GM23338 (cell line): ENCODE results near the gene EPHB2. TPM values are rescaled to one million over a fixed set of nuclear protein-coding genes. Genes with fewer than 3 reads are reported as not detected.

Experiments used
- ATAC-seq: fragments of 200-7000 bp; cut with Tn5 transposase; 3 replicates; pipeline ENCODE4 v1.9.1; 2020
- DNase-seq: peaks from one replicate; pipeline ENCODE4 v3.0.0-alpha.2; 2015; ENCODE audit warnings: low spot score
- H2AFZ ChIP-seq: fragments of 200-600 bp; sonication (generic); 2 replicates; pipeline ENCODE4 v1.8.0; 2016; ENCODE audit warnings: antibody characterized with exemption, mild to moderate bottlenecking, moderate library complexity
- H3F3A ChIP-seq: fragments of 200-600 bp; sonication (generic); replicated peaks from 2 replicates; pipeline ENCODE4 v1.8.0; 2017; ENCODE audit warnings: antibody characterized with exemption, mixed run types, low read depth
- H3K27ac ChIP-seq: fragments of 200-600 bp; sonication (generic); 2 replicates; pipeline ENCODE4 v1.6.1; 2016; ENCODE audit warnings: low read depth
- H3K27me3 ChIP-seq: fragments of 200-600 bp; sonication (generic); 2 replicates; pipeline ENCODE4 v1.8.0; 2016; ENCODE audit warnings: mild to moderate bottlenecking, mixed run types, moderate library complexity; ENCODE audit not compliant: insufficient read depth
- H3K36me3 ChIP-seq: fragments of 200-600 bp; sonication (generic); 2 replicates; pipeline ENCODE4 v1.8.0; 2016; ENCODE audit warnings: mild to moderate bottlenecking; ENCODE audit not compliant: insufficient read depth
- H3K4me1 ChIP-seq: fragments of 200-600 bp; sonication (generic); 2 replicates; pipeline ENCODE4 v1.8.0; 2016; ENCODE audit warnings: mild to moderate bottlenecking, moderate library complexity; ENCODE audit not compliant: insufficient read depth
- H3K4me2 ChIP-seq: fragments of 200-600 bp; sonication (generic); 2 replicates; pipeline ENCODE4 v1.7.1; 2017; ENCODE audit warnings: mixed run types
- H3K4me3 ChIP-seq: fragments of 200-600 bp; sonication (generic); 2 replicates; pipeline ENCODE4 v1.6.1; 2016; ENCODE audit warnings: mixed run types
- H3K79me2 ChIP-seq: fragments of 200-600 bp; sonication (generic); replicated peaks from 2 replicates; pipeline ENCODE4 v1.8.0; 2017; ENCODE audit warnings: mild to moderate bottlenecking; ENCODE audit not compliant: insufficient read depth
- H3K9me2 ChIP-seq: fragments of 200-600 bp; sonication (generic); 2 replicates; pipeline ENCODE4 v1.8.0; 2017; ENCODE audit not compliant: insufficient read depth
- H4K20me1 ChIP-seq: fragments of 200-600 bp; sonication (generic); replicated peaks from 2 replicates; pipeline ENCODE4 v1.8.0; 2017; ENCODE audit warnings: mild to moderate bottlenecking; ENCODE audit not compliant: insufficient read depth
- H3K27ac Mint-ChIP-seq: 2 replicates; pipeline ENCODE4 v1.8.0; 2020; ENCODE audit warnings: inconsistent platforms, mild to moderate bottlenecking, moderate library complexity, mixed read lengths
- H3K27me3 Mint-ChIP-seq: 3 replicates; pipeline ENCODE4 v1.8.0; 2022; ENCODE audit warnings: low read depth, mild to moderate bottlenecking, moderate library complexity, mixed read lengths, inconsistent platforms; ENCODE audit not compliant: insufficient read depth, poor library complexity
- H3K36me3 Mint-ChIP-seq: 3 replicates; pipeline ENCODE4 v1.8.0; 2021; ENCODE audit warnings: low read depth, mild to moderate bottlenecking, inconsistent platforms, moderate library complexity, mixed read lengths
- H3K4me1 Mint-ChIP-seq: 3 replicates; pipeline ENCODE4 v1.8.0; 2020; ENCODE audit warnings: mild to moderate bottlenecking, inconsistent platforms, mixed read lengths
- H3K4me3 Mint-ChIP-seq: 3 replicates; pipeline ENCODE4 v1.8.0; 2021; ENCODE audit warnings: moderate library complexity, mild to moderate bottlenecking, inconsistent platforms, mixed read lengths
- H3K9me3 Mint-ChIP-seq: 3 replicates; pipeline ENCODE4 v1.8.0; 2020; ENCODE audit warnings: moderate library complexity, mild to moderate bottlenecking, inconsistent platforms, mixed read lengths
- EZH2 ChIP-seq: fragments of 200-600 bp; sonication (generic); IDR thresholded peaks from one replicate; pipeline ENCODE4 v1.8.0; 2017; ENCODE audit warnings: antibody characterized with exemption, mild to moderate bottlenecking, low read depth; ENCODE audit not compliant: unreplicated experiment
- EZH2phosphoT487 ChIP-seq: fragments of 200-600 bp; sonication (generic); IDR thresholded peaks from one replicate; pipeline ENCODE4 v1.8.1; 2018; ENCODE audit warnings: antibody characterized with exemption; ENCODE audit not compliant: unreplicated experiment
- POLR2AphosphoS5 ChIP-seq: IDR thresholded peaks from 2 replicates; pipeline ENCODE4 v1.6.1; 2016; ENCODE audit warnings: antibody characterized with exemption, low read depth
- ZNF331 ChIP-seq: fragments of 250-450 bp; sonication (Bioruptor Pico); IDR thresholded peaks from 2 replicates; pipeline ENCODE4 v1.5.0; 2020; ENCODE audit warnings: low read depth, mild to moderate bottlenecking, moderate library complexity
- polyA plus RNA-seq: library from polyadenylated mRNA; unstranded; fragments of >200 nt; fragmentation: Nextera tagmentation; extraction: Ambion mirVana; gene quantifications from 2 replicates; pipeline ENCODE4 v1.2.1, GENCODE V29; 2016
- total RNA-seq: library from RNA; depleted of rRNA; stranded (reverse); fragments of >200 nt; shearing (Covaris generic); gene quantifications from 2 replicates; pipeline ENCODE4 v1.2.3, GENCODE V29; 2014
- TF ChIP-seq, protein P1 (sequence below): IDR thresholded peaks from one replicate; pipeline ENCODE4 v1.6.1; 2018; ENCODE audit warnings: antibody characterized with exemption; ENCODE audit not compliant: unreplicated experiment
- TF ChIP-seq, protein P2 (sequence below): IDR thresholded peaks from 2 replicates; pipeline ENCODE4 v1.6.1; 2016; ENCODE audit warnings: antibody characterized with exemption
- TF ChIP-seq, protein P3 (sequence below): fragments of 250-450 bp; sonication (Bioruptor Pico); IDR thresholded peaks from 2 replicates; pipeline ENCODE4 v1.5.0; 2020; ENCODE audit warnings: mild to moderate bottlenecking, moderate library complexity

Gene EPHB2
- total and polyA plus RNA-seq, 2 experiments from 2014 or later: 4.1 to 20.1 TPM

DNA sequence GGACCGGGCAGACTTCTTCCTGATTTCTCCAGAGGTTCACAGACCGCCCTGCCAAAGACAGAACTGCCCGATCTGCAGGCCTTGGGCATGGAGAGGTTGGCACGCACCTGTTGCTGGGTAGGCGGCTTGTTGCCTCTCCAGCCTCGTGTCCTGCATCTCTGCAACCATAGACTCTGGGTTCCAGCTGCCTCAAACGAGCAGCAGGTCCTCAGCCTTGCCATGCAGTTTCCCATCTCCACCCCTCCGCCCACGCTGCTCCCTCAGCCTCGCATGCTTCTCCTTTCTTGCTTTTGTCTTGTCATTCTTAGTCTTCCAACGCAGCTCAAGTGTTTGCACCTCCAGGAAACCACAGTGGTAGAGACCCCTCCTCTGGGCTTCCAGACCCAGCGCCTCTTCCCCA is 135.8 kb downstream of the EPHB2 start:
- H3K4me2 ChIP-seq: no peak overlapping the region
- H2AFZ ChIP-seq: no peak overlapping the region
- H3K4me1 ChIP-seq: peaks cover 8% of the 10 kb centered on the region; the same call in 1 of the 2 replicates
- H3K4me3 ChIP-seq: no peak overlapping the region
- no peaks in the 10 kb centered on the region for H3K79me2 ChIP-seq
- Mint-ChIP-seq H3K4me3 (no peak overlapping the region), H3K27me3 (peaks cover 8% of the 10 kb centered on the region), H3K27ac (no peak overlapping the region), H3K9me3 (no peaks in the 10 kb centered on the region), H3K4me1 (peaks cover 11% of the 10 kb centered on the region), H3K36me3 (no peaks in the 10 kb centered on the region)
- TF ChIP-seq, protein P1, sequence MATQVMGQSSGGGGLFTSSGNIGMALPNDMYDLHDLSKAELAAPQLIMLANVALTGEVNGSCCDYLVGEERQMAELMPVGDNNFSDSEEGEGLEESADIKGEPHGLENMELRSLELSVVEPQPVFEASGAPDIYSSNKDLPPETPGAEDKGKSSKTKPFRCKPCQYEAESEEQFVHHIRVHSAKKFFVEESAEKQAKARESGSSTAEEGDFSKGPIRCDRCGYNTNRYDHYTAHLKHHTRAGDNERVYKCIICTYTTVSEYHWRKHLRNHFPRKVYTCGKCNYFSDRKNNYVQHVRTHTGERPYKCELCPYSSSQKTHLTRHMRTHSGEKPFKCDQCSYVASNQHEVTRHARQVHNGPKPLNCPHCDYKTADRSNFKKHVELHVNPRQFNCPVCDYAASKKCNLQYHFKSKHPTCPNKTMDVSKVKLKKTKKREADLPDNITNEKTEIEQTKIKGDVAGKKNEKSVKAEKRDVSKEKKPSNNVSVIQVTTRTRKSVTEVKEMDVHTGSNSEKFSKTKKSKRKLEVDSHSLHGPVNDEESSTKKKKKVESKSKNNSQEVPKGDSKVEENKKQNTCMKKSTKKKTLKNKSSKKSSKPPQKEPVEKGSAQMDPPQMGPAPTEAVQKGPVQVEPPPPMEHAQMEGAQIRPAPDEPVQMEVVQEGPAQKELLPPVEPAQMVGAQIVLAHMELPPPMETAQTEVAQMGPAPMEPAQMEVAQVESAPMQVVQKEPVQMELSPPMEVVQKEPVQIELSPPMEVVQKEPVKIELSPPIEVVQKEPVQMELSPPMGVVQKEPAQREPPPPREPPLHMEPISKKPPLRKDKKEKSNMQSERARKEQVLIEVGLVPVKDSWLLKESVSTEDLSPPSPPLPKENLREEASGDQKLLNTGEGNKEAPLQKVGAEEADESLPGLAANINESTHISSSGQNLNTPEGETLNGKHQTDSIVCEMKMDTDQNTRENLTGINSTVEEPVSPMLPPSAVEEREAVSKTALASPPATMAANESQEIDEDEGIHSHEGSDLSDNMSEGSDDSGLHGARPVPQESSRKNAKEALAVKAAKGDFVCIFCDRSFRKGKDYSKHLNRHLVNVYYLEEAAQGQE: no peak
- TF ChIP-seq EZH2 (no peak), ZNF331 (no peak), POLR2AphosphoS5 (no peak), EZH2phosphoT487 (no peak)
- TF ChIP-seq, protein P2, sequence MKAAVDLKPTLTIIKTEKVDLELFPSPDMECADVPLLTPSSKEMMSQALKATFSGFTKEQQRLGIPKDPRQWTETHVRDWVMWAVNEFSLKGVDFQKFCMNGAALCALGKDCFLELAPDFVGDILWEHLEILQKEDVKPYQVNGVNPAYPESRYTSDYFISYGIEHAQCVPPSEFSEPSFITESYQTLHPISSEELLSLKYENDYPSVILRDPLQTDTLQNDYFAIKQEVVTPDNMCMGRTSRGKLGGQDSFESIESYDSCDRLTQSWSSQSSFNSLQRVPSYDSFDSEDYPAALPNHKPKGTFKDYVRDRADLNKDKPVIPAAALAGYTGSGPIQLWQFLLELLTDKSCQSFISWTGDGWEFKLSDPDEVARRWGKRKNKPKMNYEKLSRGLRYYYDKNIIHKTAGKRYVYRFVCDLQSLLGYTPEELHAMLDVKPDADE: no peak
- TF ChIP-seq, protein P3, sequence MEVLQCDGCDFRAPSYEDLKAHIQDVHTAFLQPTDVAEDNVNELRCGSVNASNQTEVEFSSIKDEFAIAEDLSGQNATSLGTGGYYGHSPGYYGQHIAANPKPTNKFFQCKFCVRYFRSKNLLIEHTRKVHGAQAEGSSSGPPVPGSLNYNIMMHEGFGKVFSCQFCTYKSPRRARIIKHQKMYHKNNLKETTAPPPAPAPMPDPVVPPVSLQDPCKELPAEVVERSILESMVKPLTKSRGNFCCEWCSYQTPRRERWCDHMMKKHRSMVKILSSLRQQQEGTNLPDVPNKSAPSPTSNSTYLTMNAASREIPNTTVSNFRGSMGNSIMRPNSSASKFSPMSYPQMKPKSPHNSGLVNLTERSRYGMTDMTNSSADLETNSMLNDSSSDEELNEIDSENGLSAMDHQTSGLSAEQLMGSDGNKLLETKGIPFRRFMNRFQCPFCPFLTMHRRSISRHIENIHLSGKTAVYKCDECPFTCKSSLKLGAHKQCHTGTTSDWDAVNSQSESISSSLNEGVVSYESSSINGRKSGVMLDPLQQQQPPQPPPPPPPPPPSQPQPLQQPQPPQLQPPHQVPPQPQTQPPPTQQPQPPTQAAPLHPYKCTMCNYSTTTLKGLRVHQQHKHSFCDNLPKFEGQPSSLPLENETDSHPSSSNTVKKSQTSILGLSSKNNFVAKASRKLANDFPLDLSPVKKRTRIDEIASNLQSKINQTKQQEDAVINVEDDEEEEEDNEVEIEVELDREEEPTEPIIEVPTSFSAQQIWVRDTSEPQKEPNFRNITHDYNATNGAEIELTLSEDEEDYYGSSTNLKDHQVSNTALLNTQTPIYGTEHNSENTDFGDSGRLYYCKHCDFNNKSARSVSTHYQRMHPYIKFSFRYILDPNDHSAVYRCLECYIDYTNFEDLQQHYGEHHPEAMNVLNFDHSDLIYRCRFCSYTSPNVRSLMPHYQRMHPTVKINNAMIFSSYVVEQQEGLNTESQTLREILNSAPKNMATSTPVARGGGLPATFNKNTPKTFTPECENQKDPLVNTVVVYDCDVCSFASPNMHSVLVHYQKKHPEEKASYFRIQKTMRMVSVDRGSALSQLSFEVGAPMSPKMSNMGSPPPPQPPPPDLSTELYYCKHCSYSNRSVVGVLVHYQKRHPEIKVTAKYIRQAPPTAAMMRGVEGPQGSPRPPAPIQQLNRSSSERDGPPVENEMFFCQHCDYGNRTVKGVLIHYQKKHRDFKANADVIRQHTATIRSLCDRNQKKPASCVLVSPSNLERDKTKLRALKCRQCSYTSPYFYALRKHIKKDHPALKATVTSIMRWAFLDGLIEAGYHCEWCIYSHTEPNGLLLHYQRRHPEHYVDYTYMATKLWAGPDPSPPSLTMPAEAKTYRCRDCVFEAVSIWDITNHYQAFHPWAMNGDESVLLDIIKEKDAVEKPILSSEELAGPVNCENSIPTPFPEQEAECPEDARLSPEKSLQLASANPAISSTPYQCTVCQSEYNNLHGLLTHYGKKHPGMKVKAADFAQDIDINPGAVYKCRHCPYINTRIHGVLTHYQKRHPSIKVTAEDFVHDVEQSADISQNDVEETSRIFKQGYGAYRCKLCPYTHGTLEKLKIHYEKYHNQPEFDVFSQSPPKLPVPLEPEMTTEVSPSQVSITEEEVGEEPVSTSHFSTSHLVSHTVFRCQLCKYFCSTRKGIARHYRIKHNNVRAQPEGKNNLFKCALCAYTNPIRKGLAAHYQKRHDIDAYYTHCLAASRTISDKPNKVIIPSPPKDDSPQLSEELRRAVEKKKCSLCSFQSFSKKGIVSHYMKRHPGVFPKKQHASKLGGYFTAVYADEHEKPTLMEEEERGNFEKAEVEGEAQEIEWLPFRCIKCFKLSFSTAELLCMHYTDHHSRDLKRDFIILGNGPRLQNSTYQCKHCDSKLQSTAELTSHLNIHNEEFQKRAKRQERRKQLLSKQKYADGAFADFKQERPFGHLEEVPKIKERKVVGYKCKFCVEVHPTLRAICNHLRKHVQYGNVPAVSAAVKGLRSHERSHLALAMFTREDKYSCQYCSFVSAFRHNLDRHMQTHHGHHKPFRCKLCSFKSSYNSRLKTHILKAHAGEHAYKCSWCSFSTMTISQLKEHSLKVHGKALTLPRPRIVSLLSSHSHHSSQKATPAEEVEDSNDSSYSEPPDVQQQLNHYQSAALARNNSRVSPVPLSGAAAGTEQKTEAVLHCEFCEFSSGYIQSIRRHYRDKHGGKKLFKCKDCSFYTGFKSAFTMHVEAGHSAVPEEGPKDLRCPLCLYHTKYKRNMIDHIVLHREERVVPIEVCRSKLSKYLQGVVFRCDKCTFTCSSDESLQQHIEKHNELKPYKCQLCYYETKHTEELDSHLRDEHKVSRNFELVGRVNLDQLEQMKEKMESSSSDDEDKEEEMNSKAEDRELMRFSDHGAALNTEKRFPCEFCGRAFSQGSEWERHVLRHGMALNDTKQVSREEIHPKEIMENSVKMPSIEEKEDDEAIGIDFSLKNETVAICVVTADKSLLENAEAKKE (CRISPR knock-in tag): no peak
- no peaks in the 10 kb centered on the region for H3K36me3 ChIP-seq
- DNase-seq (no peak), ATAC-seq (peak; percentile 25; the same call in 1 of the 3 replicates)
- H3K27me3 ChIP-seq: no peaks in the 10 kb centered on the region
- no peaks in the 10 kb centered on the region for H4K20me1 ChIP-seq
- no peaks in the 10 kb centered on the region for H3F3A ChIP-seq
- H3K9me2 ChIP-seq: no peaks in the 10 kb centered on the region
- no peak overlapping the region for H3K27ac ChIP-seq
